PC-3 (cell line): ENCODE results near the gene SLC8A2. TPM values are rescaled to one million over a fixed set of nuclear protein-coding genes. Genes with fewer than 3 reads are reported as not detected.

Experiments used
- ATAC-seq: fragments of 200-7000 bp; cut with Tn5 transposase; 2 replicates; pipeline ENCODE4 v1.9.1; 2020; ENCODE audit warnings: mild to moderate bottlenecking, moderate library complexity
- BruUV-seq: library from RNA; stranded (reverse); fragments of 400-500 nt; replicated peaks from 2 replicates; lab custom pipeline; 2021; lab: Mats Ljungman, UMichigan
- CTCF ChIA-PET: fragments of 300-600 bp; sonication (Branson Sonifier 250); formaldehyde crosslinking; loops from one replicate; lab custom pipeline; 2022; ENCODE audit warnings: antibody characterized with exemption; lab: Charles Lee
- POLR2A ChIA-PET: fragments of 300-600 bp; sonication (Branson Sonifier 250); formaldehyde crosslinking; loops from one replicate; lab custom pipeline; 2022; ENCODE audit warnings: antibody characterized with exemption; ENCODE audit not compliant: unreplicated experiment; lab: Charles Lee
- DNase-seq: peaks from one replicate; pipeline ENCODE4 v3.0.0-alpha.2; 2015
- H2AFZ ChIP-seq: fragments of 300-600 bp; sonication (generic); 2 replicates; pipeline ENCODE4 v1.6.0; 2016; ENCODE audit warnings: antibody characterized with exemption, low read length
- H3F3A ChIP-seq: fragments of 300-600 bp; sonication (generic); one replicate; pipeline ENCODE4 v1.6.0; 2017; ENCODE audit warnings: antibody characterized with exemption, low read length, control low read depth, mild to moderate bottlenecking; ENCODE audit not compliant: unreplicated experiment
- H3K27ac ChIP-seq: fragments of 300-600 bp; sonication (generic); 2 replicates; pipeline ENCODE4 v1.5.1; 2016; ENCODE audit warnings: mild to moderate bottlenecking, low read length
- H3K27me3 ChIP-seq: fragments of 300-600 bp; sonication (generic); 2 replicates; pipeline ENCODE4 v1.6.1; 2016; ENCODE audit warnings: low read length, mixed read lengths
- H3K36me3 ChIP-seq: fragments of 300-600 bp; sonication (generic); 2 replicates; pipeline ENCODE4 v1.6.1; 2016; ENCODE audit warnings: low read depth, mixed run types, low read length, mixed read lengths
- H3K4me1 ChIP-seq: fragments of 300-600 bp; sonication (generic); 2 replicates; pipeline ENCODE4 v1.5.1; 2016; ENCODE audit warnings: low read length; ENCODE audit not compliant: insufficient read depth
- H3K4me2 ChIP-seq: fragments of 300-600 bp; sonication (generic); 2 replicates; pipeline ENCODE4 v1.6.0; 2016; ENCODE audit warnings: low read length
- H3K4me3 ChIP-seq: fragments of 300-600 bp; sonication (generic); 2 replicates; pipeline ENCODE4 v1.5.1; 2016; ENCODE audit warnings: mild to moderate bottlenecking, low read length, mixed read lengths
- H3K79me2 ChIP-seq: fragments of 300-600 bp; sonication (generic); 2 replicates; pipeline ENCODE4 v1.6.1; 2017; ENCODE audit warnings: low read length, mixed read lengths
- H3K9ac ChIP-seq: fragments of 300-600 bp; sonication (generic); 2 replicates; pipeline ENCODE4 v1.6.0; 2016; ENCODE audit warnings: mild to moderate bottlenecking, low read length
- H3K9me2 ChIP-seq: fragments of 300-600 bp; sonication (generic); replicated peaks from 2 replicates; pipeline ENCODE4 v1.6.1; 2016; ENCODE audit warnings: mixed run types, low read length, mixed read lengths
- H3K9me3 ChIP-seq: fragments of 300-600 bp; sonication (generic); 2 replicates; pipeline ENCODE4 v1.6.1; 2016; ENCODE audit warnings: low read length, mixed read lengths
- H4K20me1 ChIP-seq: fragments of 300-600 bp; sonication (generic); 2 replicates; pipeline ENCODE4 v1.6.1; 2016; ENCODE audit warnings: low read length, mixed read lengths
- CTCF ChIP-seq: fragments of 300-600 bp; sonication (generic); conservative IDR thresholded peaks from 2 replicates; pipeline ENCODE4 v1.5.1; 2017; ENCODE audit warnings: antibody characterized with exemption, low read depth, mild to moderate bottlenecking, low read length
- EZH2 ChIP-seq: fragments of 300-600 bp; sonication (generic); IDR thresholded peaks from one replicate; pipeline ENCODE4 v1.6.1; 2017; ENCODE audit warnings: antibody characterized with exemption, mild to moderate bottlenecking, low read length; ENCODE audit not compliant: unreplicated experiment
- EZH2phosphoT487 ChIP-seq: fragments of 300-600 bp; sonication (generic); IDR thresholded peaks from 2 replicates; pipeline ENCODE4 v1.6.1; 2018; ENCODE audit warnings: mild to moderate bottlenecking, antibody characterized with exemption, low read length, borderline replicate concordance
- intact Hi-C: fragments of 100-400 bp; cut with micrococcal nuclease; formaldehyde crosslinking; loops from 2 replicates; pipeline ENCODE4 v1.9.0; 2023
- total RNA-seq: library from RNA; depleted of rRNA; stranded (reverse); fragments of >200 nt; gene quantifications from 2 replicates; pipeline ENCODE4 v1.2.3, GENCODE V29; 2014

Gene SLC8A2
- total RNA-seq, 1 experiment from 2014 or later, result 0.33 TPM

- Histone ChIP-seq H3K79me2 (no peaks in the 10 kb centered on the region), H4K20me1 (no peaks in the 10 kb centered on the region), H3F3A (no peaks in the 10 kb centered on the region), H3K4me1 (no peaks in the 10 kb centered on the region), H3K36me3 (no peaks in the 10 kb centered on the region), H2AFZ (no peak overlapping the region), H3K9ac (no peak overlapping the region), H3K27me3 (peaks cover 31% of the 10 kb centered on the region), H3K4me2 (no peak overlapping the region), H3K4me3 (no peak overlapping the region), H3K9me2 (no peaks in the 10 kb centered on the region), H3K9me3 (no peaks in the 10 kb centered on the region), H3K27ac (no peak overlapping the region)
- intact Hi-C loops, result no loop called here
- ATAC-seq (no peak), DNase-seq (no peak)
- CTCF ChIA-PET, result no interaction called here
- TF ChIP-seq EZH2 (no peak), CTCF (no peak), EZH2phosphoT487 (no peak)
- POLR2A ChIA-PET, result no interaction called here
- BruUV-seq, result no TSS peak
These were observed 336 bp downstream of the SLC8A2 start for GRCh38 chr19:47471381-47471732.

- TF ChIP-seq EZH2, result no peak
- TF ChIP-seq CTCF, result no peak
- TF ChIP-seq EZH2phosphoT487, result no peak
- no peak for ATAC-seq
- ChIA-PET CTCF (no interaction called here), POLR2A (no interaction called here)
- Histone ChIP-seq H3K27me3 (peaks cover 31% of the 10 kb centered on the region), H3K9ac (no peak overlapping the region), H3K9me3 (no peaks in the 10 kb centered on the region), H3F3A (no peaks in the 10 kb centered on the region), H3K9me2 (no peaks in the 10 kb centered on the region), H2AFZ (no peak overlapping the region), H3K4me2 (no peak overlapping the region), H3K36me3 (no peaks in the 10 kb centered on the region), H3K4me3 (no peak overlapping the region), H3K4me1 (no peaks in the 10 kb centered on the region), H3K27ac (no peak overlapping the region), H4K20me1 (no peaks in the 10 kb centered on the region), H3K79me2 (no peaks in the 10 kb centered on the region)
- intact Hi-C loops, result no loop called here
- DNase-seq, result no peak
- BruUV-seq, result no TSS peak
These were observed 1.1 kb downstream of the SLC8A2 start for GRCh38 chr19:47470447-47471195.

- ChIA-PET CTCF (no interaction called here), POLR2A (no interaction called here)
- no peaks in the 10 kb centered on the region for H4K20me1 ChIP-seq
- H3K79me2 ChIP-seq, result no peaks in the 10 kb centered on the region
- H3K4me1 ChIP-seq, result no peaks in the 10 kb centered on the region
- H3K9me3 ChIP-seq, result no peaks in the 10 kb centered on the region
- H3K4me3 ChIP-seq, result no peak overlapping the region
- DNase-seq, result no peak
- TF ChIP-seq EZH2phosphoT487, result no peak
- no peak for TF ChIP-seq CTCF
- BruUV-seq, result no TSS peak
- H3K4me2 ChIP-seq, result no peak overlapping the region
- H2AFZ ChIP-seq, result no peak overlapping the region
- no peaks in the 10 kb centered on the region for H3K36me3 ChIP-seq
- H3F3A ChIP-seq, result no peaks in the 10 kb centered on the region
- peaks cover 31% of the 10 kb centered on the region for H3K27me3 ChIP-seq
- no peak for ATAC-seq
- intact Hi-C loops, result no loop called here
- H3K27ac ChIP-seq, result no peak overlapping the region
- no peaks in the 10 kb centered on the region for H3K9me2 ChIP-seq
- no peak overlapping the region for H3K9ac ChIP-seq
These were observed 2.0 kb downstream of the SLC8A2 start for GRCh38 chr19:47469719-47470118.
